Lung (tissue), 12 donors: ENCODE data around the gene B3GALT4. TPM values are rescaled to one million over a fixed set of nuclear protein-coding genes. Genes with fewer than 3 reads are reported as not detected.

ENCODE experiments used
- ATAC-seq: fragments of 200-7000 bp; cut with Tn5 transposase; one replicate; pipeline ENCODE4 v1.9.1; 2020; ENCODE audit warnings: moderate number of reproducible peaks; ENCODE audit not compliant: insufficient read depth, low FRiP score
- DNase-seq, 3 donors: peaks; one replicate each; pipeline ENCODE4 v3.0.0-alpha.2; 2013 to 2017
- H3K27ac ChIP-seq, 2 donors: one replicate each; pipeline ENCODE4 v1.5.1; 2013; ENCODE audit warnings: mild to moderate bottlenecking in 2 of 2, moderate library complexity in 2 of 2, control low read depth in 1 of 2, inconsistent platforms in 1 of 2, low read depth in 1 of 2, low read length in 1 of 2
- H3K27me3 ChIP-seq, 3 donors: one replicate each; pipeline ENCODE4 v1.5.1; 2013; ENCODE audit warnings: low read length in 2 of 3; ENCODE audit not compliant: control insufficient read depth in 3 of 3, insufficient read depth in 3 of 3
- H3K36me3 ChIP-seq, 4 donors: one replicate each; pipeline ENCODE4 v1.5.1; 2013; ENCODE audit warnings: low read length in 4 of 4, mild to moderate bottlenecking in 1 of 4, moderate library complexity in 1 of 4; ENCODE audit not compliant: control insufficient read depth in 4 of 4, insufficient read depth in 4 of 4
- H3K4me1 ChIP-seq, 5 donors: one replicate each; pipeline ENCODE4 v1.5.1; 2013; ENCODE audit warnings: low read length in 5 of 5, mild to moderate bottlenecking in 2 of 5, moderate library complexity in 1 of 5; ENCODE audit not compliant: control insufficient read depth in 5 of 5, insufficient read depth in 5 of 5
- H3K4me3 ChIP-seq: one replicate; pipeline ENCODE4 v1.5.1; 2013; ENCODE audit warnings: mild to moderate bottlenecking, control low read depth, moderate library complexity
- H3K9ac ChIP-seq, 2 donors: one replicate each; pipeline ENCODE4 v1.5.1; 2013; ENCODE audit warnings: low read length in 2 of 2, control low read depth in 1 of 2; ENCODE audit not compliant: insufficient read depth in 1 of 2
- H3K9me3 ChIP-seq, 4 donors: one replicate each; pipeline ENCODE4 v1.5.1; 2013; ENCODE audit warnings: low read length in 3 of 4, mild to moderate bottlenecking in 1 of 4, moderate library complexity in 1 of 4; ENCODE audit not compliant: control insufficient read depth in 4 of 4, insufficient read depth in 3 of 4
- WGBS, 2 donors: extraction: QIAGEN DNeasy Blood & Tissue Kit; methylation state at CpG; one replicate each; pipeline ENCODE4 v1.1.7; 2013; 5-methylcytosine and 5-hydroxymethylcytosine counted together
- polyA plus RNA-seq, 2 donors: library from polyadenylated mRNA; stranded (reverse); fragments of 200-250 nt; gene quantifications; one replicate each; pipeline ENCODE4 v1.2.1, GENCODE V29; 2013
- total RNA-seq, 2 donors: library from RNA; depleted of rRNA in 1 of 2; stranded (reverse); fragments of >200 nt in 1 of 2; gene quantifications; one replicate each; pipeline ENCODE4 v1.2.1, GENCODE V29; 2014 to 2021
- TF ChIP-seq, protein P1 (sequence below): IDR thresholded peaks from 2 replicates; pipeline ENCODE4 v1.5.1; 2012; ENCODE audit warnings: mild to moderate bottlenecking; ENCODE audit errors: control extremely low read depth, extremely low read depth
- donor health status: control.
- donor health status: control.
- donor health status: Bipolar disorder and iron deficiency.
- donor health status: healthy.
- donor health status: DM: yes; HTN: yes; CAD: no.

Gene B3GALT4
- total and polyA plus RNA-seq, 4 donors, result 6.8 to 19.0 (median 14.0) TPM

GRCh38 chr6:33323623-33323948 lies 46.7 kb downstream of the B3GALT4 start:
- H3K27ac ChIP-seq, result peak overlapping the region; percentile 77 to 82
- H3K9ac ChIP-seq, result peak overlapping the region in 1 of 2 donors; percentile 79
- ATAC-seq (no peak), DNase-seq (no peak)
- TF ChIP-seq, protein P1, sequence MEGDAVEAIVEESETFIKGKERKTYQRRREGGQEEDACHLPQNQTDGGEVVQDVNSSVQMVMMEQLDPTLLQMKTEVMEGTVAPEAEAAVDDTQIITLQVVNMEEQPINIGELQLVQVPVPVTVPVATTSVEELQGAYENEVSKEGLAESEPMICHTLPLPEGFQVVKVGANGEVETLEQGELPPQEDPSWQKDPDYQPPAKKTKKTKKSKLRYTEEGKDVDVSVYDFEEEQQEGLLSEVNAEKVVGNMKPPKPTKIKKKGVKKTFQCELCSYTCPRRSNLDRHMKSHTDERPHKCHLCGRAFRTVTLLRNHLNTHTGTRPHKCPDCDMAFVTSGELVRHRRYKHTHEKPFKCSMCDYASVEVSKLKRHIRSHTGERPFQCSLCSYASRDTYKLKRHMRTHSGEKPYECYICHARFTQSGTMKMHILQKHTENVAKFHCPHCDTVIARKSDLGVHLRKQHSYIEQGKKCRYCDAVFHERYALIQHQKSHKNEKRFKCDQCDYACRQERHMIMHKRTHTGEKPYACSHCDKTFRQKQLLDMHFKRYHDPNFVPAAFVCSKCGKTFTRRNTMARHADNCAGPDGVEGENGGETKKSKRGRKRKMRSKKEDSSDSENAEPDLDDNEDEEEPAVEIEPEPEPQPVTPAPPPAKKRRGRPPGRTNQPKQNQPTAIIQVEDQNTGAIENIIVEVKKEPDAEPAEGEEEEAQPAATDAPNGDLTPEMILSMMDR, result no peak
- peaks cover 3 to 25% (median 11%) of the 10 kb centered on the region in 5 donors for H3K4me1 ChIP-seq
- WGBS, 2 donors, result 1 to 3% methylated on average over 12 of the region's 12 CpGs
- peaks cover 4 to 26% (median 24%) of the 10 kb centered on the region in 4 donors for H3K36me3 ChIP-seq
- H3K9me3 ChIP-seq, result no peaks in the 10 kb centered on the region
- peak overlapping the region; percentile 41 for H3K4me3 ChIP-seq
- no peaks in the 10 kb centered on the region for H3K27me3 ChIP-seq

DNA sequence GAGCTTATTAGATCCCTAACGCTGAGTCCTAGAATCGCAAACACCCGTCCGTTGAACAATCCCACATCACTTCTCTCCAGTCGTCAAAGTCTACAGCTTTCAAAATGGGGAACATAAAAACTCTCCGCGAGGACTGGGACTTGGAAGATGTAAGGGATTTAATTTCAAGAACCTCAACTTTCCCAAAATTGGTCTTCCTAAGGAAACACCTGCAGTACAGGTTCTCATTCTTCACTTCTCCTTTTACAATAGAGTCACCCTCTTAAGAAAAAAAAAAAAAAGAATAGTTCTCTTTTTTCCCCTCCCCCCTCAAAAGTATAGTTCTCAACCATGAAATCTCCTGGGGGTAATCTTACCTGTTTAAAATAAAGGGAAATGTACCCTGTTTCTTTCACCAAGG lies 47.2 kb downstream of the B3GALT4 start:
- Histone ChIP-seq H3K27me3 (no peaks in the 10 kb centered on the region), H3K9me3 (no peaks in the 10 kb centered on the region), H3K4me3 (no peak overlapping the region), H3K9ac (peak overlapping the region in 1 of 2 donors; percentile 79), H3K27ac (peak overlapping the region in 1 of 2 donors; percentile 82), H3K4me1 (peaks cover 3 to 20% (median 9%) of the 10 kb centered on the region in 5 donors), H3K36me3 (peaks cover 3 to 21% (median 19%) of the 10 kb centered on the region in 4 donors)
- ATAC-seq, result no peak
- no peak for DNase-seq
- TF ChIP-seq, protein P1, result no peak
- 11 to 23% methylated on average over 7 of the region's 7 CpGs for WGBS, 2 donors

Other genes with a start within 250 kb of the B3GALT4 start
- 100 to 1,000 TPM in 1 of 2 donors, 10 to 100 TPM in 1; 96.2 to 321 TPM for gene HLA-DPA1, start 203.5 kb upstream of the B3GALT4 start, total RNA-seq
- gene HLA-DPA1, start 203.5 kb upstream of the B3GALT4 start, polyA plus RNA-seq, result 100 to 1,000 TPM; 105 to 184 TPM
- gene HLA-DPB1, start 201.1 kb upstream of the B3GALT4 start, total RNA-seq, result 100 to 1,000 TPM in 1 of 2 donors, 10 to 100 TPM in 1; 69.8 to 235 TPM
- gene HLA-DPB1, start 201.1 kb upstream of the B3GALT4 start, polyA plus RNA-seq, result 100 to 1,000 TPM; 170 to 240 TPM
- gene COL11A2, start 84.7 kb upstream of the B3GALT4 start, total RNA-seq, result 1 to 10 TPM in 1 of 2 donors, under 1 TPM in 1; 0.77 to 2.4 TPM
- 1 to 10 TPM in 1 of 2 donors, under 1 TPM in 1; 0.32 to 1.0 TPM for gene COL11A2, start 84.7 kb upstream of the B3GALT4 start, polyA plus RNA-seq
- 10 to 100 TPM; 27.4 to 38.7 TPM for gene RXRB, start 76.5 kb upstream of the B3GALT4 start, total RNA-seq
- gene RXRB, start 76.5 kb upstream of the B3GALT4 start, polyA plus RNA-seq, result 10 to 100 TPM; 28.6 to 33.6 TPM
- gene SLC39A7, start 76.3 kb upstream of the B3GALT4 start, total RNA-seq, result 100 to 1,000 TPM in 1 of 2 donors, 10 to 100 TPM in 1; 53.6 to 137 TPM
- gene SLC39A7, start 76.3 kb upstream of the B3GALT4 start, polyA plus RNA-seq, result 100 to 1,000 TPM in 1 of 2 donors, 10 to 100 TPM in 1; 63.4 to 164 TPM
- gene HSD17B8, start 72.5 kb upstream of the B3GALT4 start, total RNA-seq, result 10 to 100 TPM; 19.0 to 22.7 TPM
- gene HSD17B8, start 72.5 kb upstream of the B3GALT4 start, polyA plus RNA-seq, result 10 to 100 TPM; 19.6 to 19.7 TPM
- gene RING1, start 68.6 kb upstream of the B3GALT4 start, total RNA-seq, result 10 to 100 TPM; 30.0 to 46.6 TPM
- 10 to 100 TPM; 34.2 to 43.6 TPM for gene RING1, start 68.6 kb upstream of the B3GALT4 start, polyA plus RNA-seq
- gene VPS52, start 5.2 kb upstream of the B3GALT4 start, total RNA-seq, result 10 to 100 TPM; 46.5 to 59.9 TPM
- gene VPS52, start 5.2 kb upstream of the B3GALT4 start, polyA plus RNA-seq, result 10 to 100 TPM; 37.3 to 41.3 TPM
- gene RPS18, start 5.0 kb upstream of the B3GALT4 start, total RNA-seq, result 1,000 to 10,000 TPM; 1,324 to 2,087 TPM
- 1,000 to 10,000 TPM; 3,902 to 8,495 TPM for gene RPS18, start 5.0 kb upstream of the B3GALT4 start, polyA plus RNA-seq
- 10 to 100 TPM; 26.3 to 48.0 TPM for gene WDR46, start 12.1 kb downstream of the B3GALT4 start, total RNA-seq
- gene WDR46, start 12.1 kb downstream of the B3GALT4 start, polyA plus RNA-seq, result 10 to 100 TPM; 47.3 to 47.6 TPM
- gene PFDN6, start 12.5 kb downstream of the B3GALT4 start, total RNA-seq, result 10 to 100 TPM; 21.8 to 42.2 TPM
- 100 to 1,000 TPM; 113 to 377 TPM for gene PFDN6, start 12.5 kb downstream of the B3GALT4 start, polyA plus RNA-seq
- gene RGL2, start 21.8 kb downstream of the B3GALT4 start, total RNA-seq, result 10 to 100 TPM; 74.7 to 93.7 TPM
- 10 to 100 TPM; 72.2 to 75.4 TPM for gene RGL2, start 21.8 kb downstream of the B3GALT4 start, polyA plus RNA-seq
- 100 to 1,000 TPM; 155 to 241 TPM for gene TAPBP, start 37.0 kb downstream of the B3GALT4 start, total RNA-seq
- gene TAPBP, start 37.0 kb downstream of the B3GALT4 start, polyA plus RNA-seq, result 10 to 100 TPM; 78.7 to 78.9 TPM
- 10 to 100 TPM; 22.5 to 25.7 TPM for gene ZBTB22, start 40.6 kb downstream of the B3GALT4 start, total RNA-seq
- 10 to 100 TPM; 16.4 to 19.2 TPM for gene ZBTB22, start 40.6 kb downstream of the B3GALT4 start, polyA plus RNA-seq
- gene DAXX, start 45.8 kb downstream of the B3GALT4 start, total RNA-seq, result 10 to 100 TPM; 23.8 to 38.5 TPM
- 10 to 100 TPM; 32.8 to 36.3 TPM for gene DAXX, start 45.8 kb downstream of the B3GALT4 start, polyA plus RNA-seq
- gene KIFC1, start 114.7 kb downstream of the B3GALT4 start, total RNA-seq, result 1 to 10 TPM; 2.1 to 4.4 TPM
- gene KIFC1, start 114.7 kb downstream of the B3GALT4 start, polyA plus RNA-seq, result 1 to 10 TPM; 2.6 to 2.7 TPM
- 10 to 100 TPM; 30.9 to 49.3 TPM for gene PHF1, start 133.9 kb downstream of the B3GALT4 start, total RNA-seq
- gene PHF1, start 133.9 kb downstream of the B3GALT4 start, polyA plus RNA-seq, result 100 to 1,000 TPM in 1 of 2 donors, 10 to 100 TPM in 1; 40.8 to 121 TPM
- gene CUTA, start 141.0 kb downstream of the B3GALT4 start, total RNA-seq, result 100 to 1,000 TPM in 1 of 2 donors, 10 to 100 TPM in 1; 88.7 to 134 TPM
- gene CUTA, start 141.0 kb downstream of the B3GALT4 start, polyA plus RNA-seq, result 100 to 1,000 TPM; 122 to 275 TPM
- gene SYNGAP1, start 142.9 kb downstream of the B3GALT4 start, total RNA-seq, result 10 to 100 TPM; 10.8 to 32.0 TPM
- gene SYNGAP1, start 142.9 kb downstream of the B3GALT4 start, polyA plus RNA-seq, result 10 to 100 TPM in 1 of 2 donors, 1 to 10 TPM in 1; 9.2 to 13.2 TPM
- gene ZBTB9, start 177.5 kb downstream of the B3GALT4 start, total RNA-seq, result 1 to 10 TPM; 4.0 to 7.9 TPM
- gene ZBTB9, start 177.5 kb downstream of the B3GALT4 start, polyA plus RNA-seq, result 1 to 10 TPM; 4.1 to 4.8 TPM